Left lung (tissue), 10 donors: ENCODE data around the gene BORCS8. TPM values are rescaled to one million over a fixed set of nuclear protein-coding genes. Genes with fewer than 3 reads are reported as not detected.
"Not testable (repeated sequence)": the region's sequence is repeated elsewhere in the genome, so short reads cannot be mapped to it uniquely, and the experiment has no call there.

Source experiments
- ATAC-seq: fragments of 200-7000 bp; cut with Tn5 transposase; one replicate; pipeline ENCODE4 v1.9.1; 2020; ENCODE audit warnings: moderate library complexity
- DNase-seq, 4 donors: peaks; one replicate each; pipeline ENCODE4 v3.0.0-alpha.2; 2013 to 2020
- H3K27ac ChIP-seq, 2 donors: fragments of 200-600 bp; sonication (generic) in 1 of 2; one replicate each; pipeline versions ENCODE4 v1.5.0 to v1.8.0; 2020 to 2021
- H3K27me3 ChIP-seq, 2 donors: fragments of 200-600 bp; sonication (generic) in 1 of 2; one replicate each; pipeline versions ENCODE4 v1.5.0 to v1.8.0; 2020 to 2021
- H3K36me3 ChIP-seq, 2 donors: fragments of 200-600 bp; sonication (generic) in 1 of 2; one replicate each; pipeline versions ENCODE4 v1.5.0 to v1.8.0; 2020 to 2021
- H3K4me1 ChIP-seq, 2 donors: fragments of 200-600 bp; one replicate each; pipeline ENCODE4 v1.8.0; 2021
- H3K4me3 ChIP-seq, 2 donors: fragments of 200-600 bp; sonication (generic) in 1 of 2; one replicate each; pipeline versions ENCODE4 v1.5.0 to v1.8.0; 2020 to 2021; ENCODE audit warnings: mild to moderate bottlenecking in 1 of 2
- H3K9me3 ChIP-seq, 2 donors: fragments of 200-600 bp; sonication (generic) in 1 of 2; one replicate each; pipeline versions ENCODE4 v1.5.0 to v1.8.0; 2020 to 2021
- CTCF ChIP-seq, 2 donors: fragments of 200-600 bp; sonication (generic) in 1 of 2; IDR thresholded peaks; one replicate each; pipeline versions ENCODE4 v1.5.0 to v1.8.0; 2021; ENCODE audit warnings: antibody characterized with exemption in 2 of 2
- intact Hi-C, 2 donors: fragments of 100-400 bp; cut with DNase I; formaldehyde crosslinking; loops; one replicate each; pipeline versions ENCODE4 v1.11.2 to v1.14.2; 2022
- polyA plus RNA-seq, 6 donors: library from polyadenylated mRNA; unstranded; fragments of 120-200 nt; gene quantifications; one replicate each; pipeline ENCODE4 v1.2.1, GENCODE V29; 2013; ENCODE audit not compliant: insufficient read length in 6 of 6
- total RNA-seq, 2 donors: library from RNA; stranded (reverse); fragmentation: NEBNext Ultra II Directional; extraction: Animal tissue kit (Norgen Biotek cat#: 25700); gene quantifications; one replicate each; pipeline ENCODE4 v1.2.1, GENCODE V29; 2021
- donor health status: DM: no; HTN: yes; CAD: no.
- donor health status: DM: no; HTN: no; CAD: no.

BORCS8 gene
- total and polyA plus RNA-seq, 8 donors: 16.4 to 39.1 (median 18.3) TPM

DNA sequence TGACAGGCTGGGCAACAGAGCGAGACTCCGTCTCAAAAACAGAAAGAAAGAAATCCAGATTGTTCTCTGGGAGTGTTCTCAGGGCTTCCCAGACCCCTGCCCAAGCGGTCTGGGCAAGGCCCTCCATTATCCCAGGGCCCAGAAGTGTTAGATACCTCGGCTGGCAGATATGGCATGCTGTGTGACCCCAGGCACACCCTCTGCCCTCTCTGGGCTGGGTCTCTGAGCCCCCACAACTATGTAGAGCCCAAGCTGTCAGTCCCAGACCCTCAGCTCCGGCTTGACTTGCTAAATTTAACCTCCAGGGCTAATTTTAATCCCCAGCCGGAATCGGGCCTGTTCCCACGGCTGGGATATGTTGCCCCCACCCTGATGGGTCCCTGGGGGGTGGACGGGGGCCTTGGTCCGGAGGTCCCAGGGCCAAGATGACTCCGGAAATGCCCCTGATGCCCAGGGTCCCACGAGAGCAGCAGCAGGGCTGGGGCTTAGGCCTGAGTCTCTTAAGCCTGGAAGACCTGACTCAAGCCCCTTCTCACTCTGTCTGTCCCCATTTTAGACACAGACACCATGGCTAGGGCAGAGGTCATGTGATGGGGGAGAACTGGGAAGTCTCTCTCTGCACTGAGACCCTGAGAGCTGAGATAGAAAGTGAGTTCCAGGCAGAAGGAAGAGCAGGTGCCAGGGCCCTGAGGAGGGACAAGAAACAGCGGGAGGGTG lies 39.1 kb downstream of the BORCS8 start:
- intact Hi-C loops: no loop called here
- Histone ChIP-seq H3K4me3 (no peak overlapping the region), H3K36me3 (peaks cover 0 to 29% of the 10 kb centered on the region in 2 donors), H3K9me3 (no peaks in the 10 kb centered on the region), H3K27me3 (no peaks in the 10 kb centered on the region), H3K27ac (no peak overlapping the region), H3K4me1 (no peaks in the 10 kb centered on the region)
- TF ChIP-seq CTCF (IDR thresholded peaks at IDR 0.05): no peak
- ATAC-seq (no peak), DNase-seq (no peak)

GRCh38 chr19:19151418-19151817 lies 40.5 kb downstream of the BORCS8 start:
- ATAC-seq (no peak), DNase-seq (no peak)
- intact Hi-C loops: no loop called here
- Histone ChIP-seq H3K9me3 (no peaks in the 10 kb centered on the region), H3K36me3 (peaks cover 0 to 37% of the 10 kb centered on the region in 2 donors), H3K4me3 (no peak overlapping the region), H3K27me3 (no peaks in the 10 kb centered on the region), H3K4me1 (no peaks in the 10 kb centered on the region), H3K27ac (no peak overlapping the region)
- TF ChIP-seq CTCF (IDR thresholded peaks at IDR 0.05): no peak

GRCh38 chr19:19149435-19149834 lies 42.5 kb downstream of the BORCS8 start:
- Histone ChIP-seq H3K27me3 (no peaks in the 10 kb centered on the region), H3K4me1 (peaks cover 0 to 6% of the 10 kb centered on the region in 2 donors), H3K9me3 (no peaks in the 10 kb centered on the region), H3K4me3 (no peak overlapping the region), H3K36me3 (peaks cover 0 to 34% of the 10 kb centered on the region in 2 donors), H3K27ac (no peak overlapping the region)
- ATAC-seq (no peak), DNase-seq (no peak)
- intact Hi-C loops: no loop called here
- TF ChIP-seq CTCF (IDR thresholded peaks at IDR 0.05): no peak

DNA sequence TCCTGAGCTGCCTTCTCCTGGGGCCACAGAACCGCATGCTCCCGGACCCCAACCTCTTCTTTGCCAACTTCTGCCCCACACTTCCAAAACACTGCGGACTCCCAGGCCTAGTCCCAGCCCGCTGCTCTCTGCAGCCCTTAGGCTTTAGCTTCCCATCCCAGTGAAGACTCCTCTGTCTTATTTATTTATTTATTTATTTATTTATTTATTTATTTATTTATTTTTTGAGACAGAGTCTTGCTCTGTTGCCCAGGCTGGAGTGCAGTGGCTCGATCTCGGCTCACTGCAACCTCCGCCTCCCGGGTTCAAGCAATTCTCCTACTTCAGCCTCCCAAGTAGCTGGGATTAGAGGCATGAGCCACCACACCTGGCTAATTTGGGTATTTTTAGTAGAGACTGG lies 43.4 kb downstream of the BORCS8 start:
- H3K4me1 ChIP-seq, H3K9me3 ChIP-seq, H3K27me3 ChIP-seq, ATAC-seq, H3K27ac ChIP-seq, intact Hi-C loops, H3K4me3 ChIP-seq, DNase-seq: not testable (repeated sequence)
- H3K36me3 ChIP-seq: peaks cover 0 to 34% of the 10 kb centered on the region in 2 donors

DNA sequence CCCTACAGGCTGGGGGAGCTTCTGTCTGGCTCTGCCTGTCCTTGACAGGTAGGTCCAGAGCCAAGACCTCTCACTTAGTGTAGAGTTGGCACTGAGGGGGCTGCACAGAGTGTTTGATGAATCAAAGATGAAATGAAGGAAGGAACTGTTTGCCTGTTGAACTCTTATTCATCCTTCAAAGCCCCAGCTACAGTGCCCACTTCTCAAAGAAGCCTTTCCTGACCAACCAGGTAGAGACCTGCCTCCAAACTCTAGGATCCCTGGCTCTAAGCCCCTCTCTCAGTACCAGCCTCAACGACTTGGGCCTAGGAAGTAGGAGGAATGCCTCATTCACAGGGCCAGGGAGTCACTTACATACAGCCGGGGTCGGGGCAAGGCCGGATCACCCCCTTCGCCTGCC lies 44.6 kb downstream of the BORCS8 start:
- intact Hi-C loops: no loop called here
- Histone ChIP-seq H3K4me3 (no peak overlapping the region), H3K27me3 (no peaks in the 10 kb centered on the region), H3K27ac (no peak overlapping the region), H3K9me3 (no peaks in the 10 kb centered on the region), H3K36me3 (peaks cover 0 to 34% of the 10 kb centered on the region in 2 donors), H3K4me1 (peaks cover 0 to 6% of the 10 kb centered on the region in 2 donors)
- DNase-seq: no peak
- TF ChIP-seq CTCF (IDR thresholded peaks at IDR 0.05): no peak
- no peak for ATAC-seq

GRCh38 chr19:19146865-19147264 lies 45.1 kb downstream of the BORCS8 start:
- ATAC-seq (no peak), DNase-seq (no peak)
- Histone ChIP-seq H3K27ac (no peak overlapping the region), H3K36me3 (peaks cover 0 to 34% of the 10 kb centered on the region in 2 donors), H3K9me3 (no peaks in the 10 kb centered on the region), H3K4me3 (no peak overlapping the region), H3K4me1 (peaks cover 0 to 6% of the 10 kb centered on the region in 2 donors), H3K27me3 (no peaks in the 10 kb centered on the region)
- intact Hi-C loops: no loop called here
- no peak for TF ChIP-seq CTCF (IDR thresholded peaks at IDR 0.05)
